Neural progenitor cell (in vitro differentiated cells): Measurements from ENCODE around the gene DCAF8L2.

Experiments
- CTCF ChIP-seq: fragments of 200-600 bp; sonication (generic); IDR thresholded peaks from 2 replicates; pipeline ENCODE4 v1.5.1; 2017; ENCODE audit warnings: antibody characterized with exemption, mild to moderate bottlenecking
- EZH2 ChIP-seq: fragments of 200-600 bp; sonication (generic); IDR thresholded peaks from 2 replicates; pipeline ENCODE4 v1.6.1; 2017; ENCODE audit warnings: antibody characterized with exemption, mild to moderate bottlenecking, moderate library complexity
- EZH2phosphoT487 ChIP-seq: fragments of 200-600 bp; sonication (generic); IDR thresholded peaks from 2 replicates; pipeline ENCODE4 v1.6.1; 2017; ENCODE audit warnings: antibody characterized with exemption

GRCh38 chrX:27796640-27797257, 206.6 kb downstream of the DCAF8L2 start:
- no peak for TF ChIP-seq CTCF
- TF ChIP-seq EZH2phosphoT487 = no peak
- TF ChIP-seq EZH2 = no peak
